GM19238 (cell line): ENCODE measurements around the gene PTPRN2.
"Not testable (repeated sequence)": the region's sequence is repeated elsewhere in the genome, so short reads cannot be mapped to it uniquely, and the experiment has no call there.

Experiments used
- DNase-seq: peaks from one replicate; pipeline ENCODE4 v3.0.0; 2011; ENCODE audit warnings: low spot score; ENCODE audit not compliant: insufficient read length

Gene PTPRN2

GRCh38 chr7:157729566-157729965 lies 858.1 kb downstream of the PTPRN2 start:
- no peak for DNase-seq

GRCh38 chr7:157727964-157728615 lies 859.5 kb downstream of the PTPRN2 start:
- DNase-seq = no peak

- no peak for DNase-seq
Observed at GRCh38 chr7:157726764-157727163, 860.9 kb downstream of the PTPRN2 start.

- not testable (repeated sequence) for DNase-seq
Observed at GRCh38 chr7:157725312-157725711, 862.3 kb downstream of the PTPRN2 start.

GRCh38 chr7:157723205-157723604 lies 864.4 kb downstream of the PTPRN2 start:
- no peak for DNase-seq

- DNase-seq = no peak
Observed at GRCh38 chr7:157722137-157723060, 865.2 kb downstream of the PTPRN2 start.

- no peak for DNase-seq
Observed at GRCh38 chr7:157721468-157722136, 866.0 kb downstream of the PTPRN2 start.

GRCh38 chr7:157719705-157720655 lies 867.6 kb downstream of the PTPRN2 start:
- no peak for DNase-seq

GRCh38 chr7:157719008-157719682 lies 868.5 kb downstream of the PTPRN2 start:
- no peak for DNase-seq

GRCh38 chr7:157718303-157719007 lies 869.2 kb downstream of the PTPRN2 start:
- no peak for DNase-seq

- DNase-seq = no peak
Observed at GRCh38 chr7:157717211-157718174, 870.1 kb downstream of the PTPRN2 start.

GRCh38 chr7:157715938-157716280 lies 871.7 kb downstream of the PTPRN2 start:
- no peak for DNase-seq

- DNase-seq = no peak
Observed at GRCh38 chr7:157715071-157715937, 872.3 kb downstream of the PTPRN2 start.

GRCh38 chr7:157714166-157715070 lies 873.2 kb downstream of the PTPRN2 start:
- no peak for DNase-seq

GRCh38 chr7:157713591-157713990 lies 874.0 kb downstream of the PTPRN2 start:
- DNase-seq = no peak

GRCh38 chr7:157712666-157713235 lies 874.9 kb downstream of the PTPRN2 start:
- DNase-seq = no peak
